Activated CD8-positive, alpha-beta memory T cell treated with anti-CD3 and anti-CD28 coated beads for 4 hours (primary cell): Measurements from ENCODE around the gene MREG.

ENCODE experiments used
- DNase-seq, 2 donors: peaks; one replicate each; pipeline ENCODE4 v3.0.0-alpha.2; 2020; ENCODE audit warnings: low read depth in 2 of 2

The MREG gene

GRCh38 chr2:215918901-215919599 is 94.3 kb downstream of the MREG start:
- no peak for DNase-seq

GRCh38 chr2:215917953-215918620 is 95.3 kb downstream of the MREG start:
- no peak for DNase-seq

DNA sequence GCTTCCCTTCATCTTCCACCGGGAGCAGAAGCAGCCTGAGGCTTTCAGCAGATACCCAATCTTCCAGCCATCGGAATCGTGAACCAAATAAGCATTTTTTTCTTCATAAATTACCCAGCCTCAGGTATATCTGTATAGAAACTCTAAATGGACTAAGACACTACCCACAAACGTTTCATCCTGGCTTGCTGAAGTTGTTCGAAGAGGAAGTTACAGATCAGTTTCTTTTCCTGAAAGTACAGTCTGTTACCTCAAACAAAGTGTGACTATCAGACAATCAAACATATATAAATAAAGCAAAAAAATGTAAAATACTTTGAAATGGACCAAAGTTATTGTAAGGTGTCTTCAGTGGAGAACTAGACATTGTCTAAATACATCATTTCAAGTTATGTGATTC is 97.9 kb downstream of the MREG start:
- DNase-seq: no peak

- DNase-seq: no peak
Observed at GRCh38 chr2:215914777-215915165, 98.6 kb downstream of the MREG start.

DNA sequence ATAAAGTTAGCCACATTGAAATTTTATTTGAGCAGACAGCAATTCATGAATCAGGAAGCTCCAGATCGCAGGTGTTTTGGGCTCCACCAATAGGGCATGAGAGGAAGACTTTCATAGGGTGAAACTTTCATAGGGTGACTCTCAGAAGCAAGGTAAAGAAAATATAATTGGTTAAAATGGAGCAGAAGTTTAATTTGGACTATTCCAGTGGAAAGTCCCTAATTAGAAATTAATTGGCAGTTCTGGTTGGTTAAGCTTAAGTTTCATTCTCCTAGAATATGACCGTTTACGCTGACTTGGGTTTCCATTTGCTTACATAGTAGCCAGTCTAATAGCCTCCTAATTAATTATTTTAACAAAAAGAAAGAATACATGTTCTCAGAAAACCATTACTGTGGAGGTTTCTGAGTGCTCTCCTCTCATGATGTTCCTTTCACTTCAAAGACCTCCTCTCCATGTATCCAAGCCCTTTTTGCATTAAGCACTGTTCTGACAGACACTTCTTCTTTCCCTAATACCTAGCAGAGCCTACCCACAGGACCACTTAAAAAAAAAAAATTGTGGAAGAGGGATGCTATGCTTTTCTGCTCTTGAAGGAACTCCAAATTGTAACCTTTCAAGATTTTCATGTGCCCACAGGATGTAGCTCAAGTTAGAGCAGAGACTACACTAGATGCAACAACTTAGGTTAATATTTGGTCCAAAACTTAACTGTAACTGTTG is 99.1 kb downstream of the MREG start:
- no peak for DNase-seq

DNA sequence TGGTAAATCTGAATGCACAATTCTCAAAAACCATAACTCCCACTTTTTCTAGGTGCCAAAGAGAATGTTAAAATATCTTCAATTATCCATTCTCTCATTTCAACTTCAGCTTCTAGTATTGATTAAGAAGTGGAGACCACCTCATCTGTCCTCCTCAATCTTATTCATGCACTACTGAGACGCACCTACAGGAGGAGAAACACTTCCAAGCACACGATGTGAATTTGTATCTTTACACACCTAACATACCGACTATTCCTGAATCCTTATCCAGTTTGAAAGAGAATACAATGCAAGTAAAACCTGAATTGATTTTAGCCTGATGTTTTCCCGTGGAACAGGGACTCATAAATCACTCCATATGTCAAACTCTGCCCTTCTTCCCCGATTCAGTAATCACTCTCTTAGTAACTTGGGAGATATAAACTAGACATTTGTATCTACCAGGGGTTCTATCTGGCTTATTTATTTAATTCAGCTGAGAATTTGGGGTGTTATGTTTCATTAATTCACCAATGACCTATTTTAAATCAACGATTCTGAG is 101.0 kb downstream of the MREG start:
- DNase-seq: no peak

DNA sequence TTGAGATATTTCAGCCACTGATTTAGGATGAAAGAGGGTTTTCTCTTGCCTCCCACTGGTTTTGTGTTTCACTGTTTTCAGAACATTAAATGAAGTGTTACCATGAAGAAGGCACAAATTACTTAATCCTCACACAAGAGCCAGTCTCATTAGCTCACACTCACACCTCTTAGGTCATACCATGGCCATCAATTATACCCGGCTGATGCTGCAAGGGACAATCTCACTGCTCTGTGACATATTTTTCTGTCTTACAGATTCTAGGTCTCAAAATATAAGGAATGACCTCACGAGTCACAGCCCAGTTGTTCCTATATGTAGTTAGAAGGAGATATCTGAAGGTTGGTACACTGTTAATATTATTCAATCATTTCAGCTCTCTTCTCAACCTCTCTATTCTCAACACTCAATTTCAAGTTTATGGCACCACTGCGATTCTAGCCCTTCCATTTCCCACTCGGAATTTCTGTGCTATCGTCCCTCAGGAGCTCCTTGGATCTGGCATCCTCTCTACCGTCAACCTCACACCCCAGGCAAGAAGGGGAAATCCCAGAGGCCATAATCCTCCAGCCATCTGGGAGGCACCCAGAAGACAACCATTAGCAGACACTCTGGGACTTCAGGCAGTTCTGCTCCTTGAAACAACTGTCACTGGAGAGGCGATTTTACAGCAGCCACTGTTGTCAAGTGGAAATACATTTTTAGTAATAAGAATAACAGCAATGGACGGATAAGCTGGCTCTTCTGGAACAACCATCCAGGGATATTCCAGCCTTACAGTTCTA is 101.9 kb downstream of the MREG start:
- DNase-seq: no peak

DNA sequence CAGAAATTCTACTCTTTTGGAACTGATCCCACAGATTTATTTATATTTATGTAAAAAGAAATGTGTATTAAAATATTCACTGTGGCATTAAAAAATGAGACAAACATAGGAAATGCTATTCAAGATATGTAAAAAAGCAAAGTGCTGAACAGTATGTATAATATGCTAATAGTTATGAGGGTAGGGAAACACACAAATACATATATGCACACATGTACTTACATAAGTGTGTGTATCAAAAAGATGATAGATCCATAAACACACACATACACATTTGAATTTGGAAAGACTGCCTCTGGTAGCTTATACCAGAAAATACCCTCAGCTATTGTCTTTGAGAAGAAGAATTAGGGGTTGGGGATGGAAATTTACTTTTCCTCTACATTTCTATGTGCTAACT is 103.2 kb downstream of the MREG start:
- DNase-seq: no peak

GRCh38 chr2:215907147-215907546 is 106.2 kb downstream of the MREG start:
- no peak for DNase-seq

DNA sequence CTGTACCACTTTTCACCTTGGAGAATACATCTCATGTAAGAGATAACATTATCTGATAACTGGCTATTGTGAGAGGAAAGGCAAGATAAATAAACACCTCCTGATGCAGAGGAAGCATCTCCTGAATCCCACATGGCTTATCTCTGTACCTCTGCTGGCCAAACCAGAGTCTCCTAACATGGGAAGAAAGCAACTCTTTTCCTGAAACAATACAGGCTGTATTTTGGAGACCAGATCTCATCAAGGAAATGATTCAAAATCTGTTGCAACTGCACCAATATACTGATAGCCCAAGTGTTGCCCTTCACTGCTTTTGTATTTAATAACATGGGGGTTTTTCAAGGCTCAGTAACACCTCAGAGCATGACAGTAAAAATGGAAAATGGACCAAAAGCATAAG is 106.9 kb downstream of the MREG start:
- DNase-seq: no peak

- DNase-seq: no peak
Observed at GRCh38 chr2:215905691-215906090, 107.7 kb downstream of the MREG start.

DNA sequence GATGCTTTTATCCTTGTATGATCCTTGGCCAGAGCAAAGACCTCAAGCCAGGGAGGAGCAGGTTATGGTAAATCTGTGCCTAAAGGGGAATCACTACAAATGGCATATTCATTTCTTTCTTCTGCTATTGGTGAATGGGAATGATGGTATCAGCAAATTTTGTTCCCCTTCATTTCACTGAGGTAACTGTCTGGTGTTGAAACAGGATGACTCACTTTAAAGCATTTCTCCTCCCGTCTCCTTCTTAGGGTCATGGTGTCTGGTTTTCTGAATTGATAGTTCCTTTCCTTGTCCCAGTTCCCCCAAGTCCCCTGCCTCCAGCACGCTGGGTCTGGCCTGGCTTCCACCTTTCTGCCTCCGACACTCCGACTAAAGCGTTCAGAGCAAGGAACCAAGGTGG is 109.2 kb downstream of the MREG start:
- no peak for DNase-seq

DNA sequence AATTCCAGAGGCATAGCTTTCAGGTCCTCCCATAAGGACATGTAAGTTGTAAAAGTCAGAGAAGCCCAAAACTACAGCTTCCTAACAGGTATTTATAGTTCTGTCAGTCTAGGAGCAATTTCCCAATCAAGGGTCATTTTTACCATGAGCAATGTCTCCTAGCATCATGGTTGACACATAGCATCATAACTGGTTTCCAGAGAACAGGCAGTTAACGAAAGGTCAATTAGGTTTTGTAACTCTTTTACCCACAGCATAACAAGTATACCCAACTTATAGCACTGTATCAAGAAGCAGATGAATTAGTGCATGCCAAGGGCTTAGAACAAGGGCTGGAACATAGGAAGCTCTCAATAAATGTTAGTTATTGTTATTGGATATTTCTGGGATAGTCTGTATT is 110.1 kb downstream of the MREG start:
- DNase-seq: no peak

DNA sequence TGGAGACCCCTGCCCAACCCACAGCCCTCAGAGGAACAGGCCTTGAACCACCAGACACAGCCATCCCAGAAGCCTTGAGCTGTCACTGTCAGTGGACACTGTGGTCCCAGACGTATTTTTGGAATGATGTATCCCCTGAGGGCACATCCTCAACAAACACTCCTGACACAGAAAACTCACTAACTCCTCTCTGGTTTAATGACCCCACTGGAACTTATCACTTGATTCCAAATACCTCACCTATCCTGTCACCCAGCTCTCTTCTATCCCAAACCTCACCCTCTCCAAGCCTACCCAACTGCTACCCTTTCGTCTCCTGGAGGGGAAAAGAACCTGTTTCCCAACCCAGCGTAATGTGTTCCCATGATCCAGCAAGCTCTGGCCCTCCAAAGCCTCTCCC is 111.6 kb downstream of the MREG start:
- no peak for DNase-seq

DNA sequence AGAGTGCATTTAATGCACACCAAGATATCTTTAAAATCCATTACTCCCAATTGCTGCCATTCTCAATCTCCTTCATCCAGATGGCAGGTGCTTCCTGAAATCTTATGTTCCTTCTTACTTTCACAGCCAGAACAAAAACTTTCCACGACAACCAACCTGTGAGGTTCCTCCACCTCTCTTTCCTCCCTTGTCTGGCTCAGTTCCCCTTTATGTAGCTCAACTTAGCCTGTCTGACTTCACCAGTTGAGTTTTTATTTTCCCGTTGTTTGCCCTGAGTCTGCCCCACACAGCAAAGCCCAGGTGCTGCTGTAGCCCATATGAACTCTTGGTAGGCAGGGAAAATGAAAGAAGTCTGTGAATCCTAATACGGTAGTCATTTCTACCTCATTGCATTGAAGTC is 112.5 kb downstream of the MREG start:
- DNase-seq: no peak

DNA sequence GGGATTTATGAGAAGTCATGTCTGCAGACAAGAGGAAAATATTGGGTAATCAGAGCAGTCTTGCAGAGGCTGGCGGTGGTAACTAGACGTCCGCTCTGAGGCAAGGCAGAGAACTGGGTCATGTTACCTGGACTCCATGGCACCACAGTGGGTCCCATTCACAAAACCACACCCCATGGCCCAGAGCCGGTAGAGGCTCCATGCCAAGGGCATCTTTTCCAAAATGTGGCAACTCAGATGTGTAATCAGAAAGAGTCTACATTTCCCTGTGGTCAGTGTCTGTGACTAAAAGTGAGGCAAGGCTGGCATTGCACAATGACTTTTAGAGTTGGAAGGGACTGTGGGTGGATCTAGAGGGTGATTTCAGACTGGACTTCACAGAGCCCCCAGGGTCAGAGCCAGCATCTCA is 113.1 kb downstream of the MREG start:
- DNase-seq: no peak

DNA sequence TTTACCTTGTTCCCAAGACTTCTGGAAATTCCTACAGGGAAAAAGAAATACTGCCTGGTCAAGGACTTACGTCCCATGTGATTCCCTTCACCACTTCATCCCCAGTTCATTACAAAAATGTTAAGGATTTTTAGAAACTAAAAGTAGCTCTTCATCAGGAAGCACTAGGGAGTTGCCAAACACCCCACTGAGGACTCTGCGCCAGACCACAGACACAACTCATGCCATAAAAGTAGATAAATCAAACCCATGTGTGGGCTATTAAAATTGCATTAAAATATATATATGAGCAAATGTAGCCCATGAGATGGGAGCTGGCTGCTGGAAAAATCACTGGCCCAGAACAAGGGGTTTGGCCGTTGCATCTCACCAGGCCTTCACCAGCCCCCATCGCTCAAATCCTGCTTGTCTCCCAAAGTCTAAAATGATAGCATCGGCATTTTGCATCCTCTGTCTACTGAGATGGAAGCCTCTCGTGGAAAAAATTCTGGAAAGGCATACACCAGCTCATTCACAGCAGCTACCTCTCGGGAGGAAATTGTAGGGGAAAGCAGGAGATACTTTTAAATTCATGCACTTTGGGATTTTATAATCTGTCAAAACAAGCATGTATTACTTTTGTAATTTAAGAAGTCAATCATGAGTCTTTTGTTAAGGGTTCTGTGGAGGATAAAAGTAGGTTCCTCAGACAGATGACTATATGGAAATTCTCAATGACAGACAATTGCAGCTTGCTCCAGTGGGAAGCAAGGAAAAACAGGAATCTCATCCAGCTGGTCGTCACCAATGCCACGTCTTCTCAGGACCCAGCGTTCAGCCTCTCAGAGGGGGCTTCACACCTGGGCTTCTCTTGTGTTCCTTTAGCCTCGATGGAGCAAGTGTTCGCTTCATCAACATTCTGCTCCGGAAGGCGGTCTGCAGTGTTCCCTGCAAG is 113.9 kb downstream of the MREG start:
- no peak for DNase-seq

DNA sequence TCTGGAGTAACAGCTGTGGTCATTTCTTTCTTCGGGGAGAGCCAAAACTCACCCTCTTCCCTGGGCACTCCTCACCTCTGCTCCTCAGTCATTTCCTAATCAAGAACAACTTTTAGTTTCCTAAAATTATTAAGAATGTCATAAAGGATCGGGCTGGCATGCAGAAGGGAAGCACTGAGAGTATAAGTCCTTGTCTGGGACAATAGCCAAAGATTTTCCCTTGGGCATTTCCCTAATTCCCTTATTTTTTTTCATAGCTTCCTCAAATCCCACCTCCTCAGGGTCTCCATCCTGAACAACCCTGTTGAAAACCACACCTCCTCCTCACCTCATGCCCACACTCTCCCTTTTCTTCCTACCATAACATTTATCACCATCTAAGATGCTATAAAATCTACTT is 115.0 kb downstream of the MREG start:
- no peak for DNase-seq

- DNase-seq: no peak
Observed at GRCh38 chr2:215896921-215897320, 116.4 kb downstream of the MREG start.

DNA sequence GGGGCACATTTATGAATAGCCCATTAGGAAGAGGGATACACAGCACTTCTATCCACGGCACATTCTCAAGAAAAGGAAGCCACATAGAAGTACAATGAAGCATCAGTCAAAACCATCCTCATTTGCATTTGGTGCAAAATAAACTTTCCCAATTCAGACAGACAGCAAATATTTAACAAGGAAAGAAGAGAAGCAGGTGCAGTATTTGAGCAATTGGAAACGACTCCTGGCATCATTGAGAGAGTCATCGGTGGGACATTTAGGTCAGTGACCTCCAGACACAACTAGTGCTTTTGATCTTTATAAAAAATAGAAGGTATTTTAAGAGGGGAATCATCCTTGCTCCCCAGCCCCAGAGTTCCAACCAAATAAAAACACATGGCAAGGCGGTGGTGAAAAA is 118.0 kb downstream of the MREG start:
- no peak for DNase-seq
